ENCODE data around the gene ZSCAN31. TPM values are rescaled to one million over a fixed set of nuclear protein-coding genes. Genes with fewer than 3 reads are reported as not detected.
A peak's percentile ranks its signal among the peaks of the same experiment; 100 is the strongest.

Gene ZSCAN31
- total and polyA plus RNA-seq, 7 donors: 3.6 to 41.7 (median 22.8) TPM

DNA sequence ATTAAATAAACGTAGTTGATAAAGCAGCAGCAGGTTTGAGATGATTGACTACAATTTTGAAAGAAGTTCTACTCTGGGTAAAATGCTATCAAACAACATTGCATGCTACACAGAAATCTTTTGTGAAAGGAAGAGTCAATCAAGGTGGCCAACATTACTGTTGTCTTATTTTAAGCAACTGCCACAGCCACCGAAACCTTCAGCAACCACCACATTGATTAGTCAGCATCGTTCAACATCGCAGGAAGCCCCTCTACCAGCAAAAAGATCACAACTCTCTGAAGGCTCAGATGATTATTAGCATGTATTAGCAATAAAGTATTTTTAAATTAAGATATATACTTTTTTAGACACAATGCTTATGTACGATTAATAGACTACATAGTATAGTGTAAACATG, 40.6 kb downstream of the ZSCAN31 start:
- TF ChIP-seq POLR2AphosphoS5 (IDR thresholded peaks at IDR 0.05) (no peak), POLR2A (IDR thresholded peaks at IDR 0.05) (no peak), EP300 (IDR thresholded peaks at IDR 0.05) (no peak)
- TF ChIP-seq, protein P1, sequence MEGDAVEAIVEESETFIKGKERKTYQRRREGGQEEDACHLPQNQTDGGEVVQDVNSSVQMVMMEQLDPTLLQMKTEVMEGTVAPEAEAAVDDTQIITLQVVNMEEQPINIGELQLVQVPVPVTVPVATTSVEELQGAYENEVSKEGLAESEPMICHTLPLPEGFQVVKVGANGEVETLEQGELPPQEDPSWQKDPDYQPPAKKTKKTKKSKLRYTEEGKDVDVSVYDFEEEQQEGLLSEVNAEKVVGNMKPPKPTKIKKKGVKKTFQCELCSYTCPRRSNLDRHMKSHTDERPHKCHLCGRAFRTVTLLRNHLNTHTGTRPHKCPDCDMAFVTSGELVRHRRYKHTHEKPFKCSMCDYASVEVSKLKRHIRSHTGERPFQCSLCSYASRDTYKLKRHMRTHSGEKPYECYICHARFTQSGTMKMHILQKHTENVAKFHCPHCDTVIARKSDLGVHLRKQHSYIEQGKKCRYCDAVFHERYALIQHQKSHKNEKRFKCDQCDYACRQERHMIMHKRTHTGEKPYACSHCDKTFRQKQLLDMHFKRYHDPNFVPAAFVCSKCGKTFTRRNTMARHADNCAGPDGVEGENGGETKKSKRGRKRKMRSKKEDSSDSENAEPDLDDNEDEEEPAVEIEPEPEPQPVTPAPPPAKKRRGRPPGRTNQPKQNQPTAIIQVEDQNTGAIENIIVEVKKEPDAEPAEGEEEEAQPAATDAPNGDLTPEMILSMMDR (IDR thresholded peaks at IDR 0.05): no peak
- intact Hi-C loops (cut with DNase I): no loop called here
- Histone ChIP-seq H3K36me3 (peaks cover 0 to 56% (median 5%) of the 10 kb centered on the region in 4 donors), H3K4me1 (no peaks in the 10 kb centered on the region), H3K27ac (no peak overlapping the region), H3K4me3 (no peak overlapping the region), H3K9me3 (no peaks in the 10 kb centered on the region), H3K27me3 (no peaks in the 10 kb centered on the region)
- no peak for DNase-seq
- WGBS, 2 donors: 93 to 95% methylated on average over 5 of the region's 5 CpGs

DNA sequence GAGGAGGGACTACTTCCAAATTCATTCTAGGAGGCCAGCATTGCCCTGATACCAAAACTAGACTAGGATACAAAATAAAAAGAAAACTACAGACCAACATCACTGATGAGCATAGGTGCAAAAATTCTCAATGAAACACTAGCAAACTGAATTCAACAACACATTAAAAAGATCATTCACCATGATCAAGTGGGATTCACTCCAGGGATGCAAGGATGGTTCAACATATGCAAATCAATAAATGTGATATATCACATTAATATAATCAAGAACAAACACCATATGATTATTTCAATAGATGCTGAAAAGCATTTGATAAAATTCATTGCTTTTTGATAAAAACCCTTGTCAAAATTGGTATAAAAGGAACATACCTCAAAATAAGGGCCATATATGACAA, 44.4 kb downstream of the ZSCAN31 start:
- no peaks in the 10 kb centered on the region for H3K9me3 ChIP-seq
- intact Hi-C loops (cut with DNase I): no loop called here
- H3K36me3 ChIP-seq: peaks cover 4 to 58% (median 12%) of the 10 kb centered on the region in 4 donors
- no peaks in the 10 kb centered on the region for H3K27me3 ChIP-seq
- DNase-seq: no peak
- no peaks in the 10 kb centered on the region for H3K4me1 ChIP-seq
- no peak overlapping the region for H3K27ac ChIP-seq
- H3K4me3 ChIP-seq: no peak overlapping the region
- TF ChIP-seq POLR2AphosphoS5 (IDR thresholded peaks at IDR 0.05) (no peak), POLR2A (IDR thresholded peaks at IDR 0.05) (no peak), EP300 (IDR thresholded peaks at IDR 0.05) (no peak)
- TF ChIP-seq, protein P1 (IDR thresholded peaks at IDR 0.05): no peak

GRCh38 chr6:28282926-28283325, 53.0 kb downstream of the ZSCAN31 start:
- intact Hi-C loops (cut with DNase I): loop anchor here (5.0 kb wide), 2 partner anchors 49 to 74 kb away; no protein-coding TSS in a partner anchor
- Histone ChIP-seq H3K4me1 (peaks cover 0 to 18% (median 12%) of the 10 kb centered on the region in 4 donors), H3K27me3 (no peaks in the 10 kb centered on the region)

DNA sequence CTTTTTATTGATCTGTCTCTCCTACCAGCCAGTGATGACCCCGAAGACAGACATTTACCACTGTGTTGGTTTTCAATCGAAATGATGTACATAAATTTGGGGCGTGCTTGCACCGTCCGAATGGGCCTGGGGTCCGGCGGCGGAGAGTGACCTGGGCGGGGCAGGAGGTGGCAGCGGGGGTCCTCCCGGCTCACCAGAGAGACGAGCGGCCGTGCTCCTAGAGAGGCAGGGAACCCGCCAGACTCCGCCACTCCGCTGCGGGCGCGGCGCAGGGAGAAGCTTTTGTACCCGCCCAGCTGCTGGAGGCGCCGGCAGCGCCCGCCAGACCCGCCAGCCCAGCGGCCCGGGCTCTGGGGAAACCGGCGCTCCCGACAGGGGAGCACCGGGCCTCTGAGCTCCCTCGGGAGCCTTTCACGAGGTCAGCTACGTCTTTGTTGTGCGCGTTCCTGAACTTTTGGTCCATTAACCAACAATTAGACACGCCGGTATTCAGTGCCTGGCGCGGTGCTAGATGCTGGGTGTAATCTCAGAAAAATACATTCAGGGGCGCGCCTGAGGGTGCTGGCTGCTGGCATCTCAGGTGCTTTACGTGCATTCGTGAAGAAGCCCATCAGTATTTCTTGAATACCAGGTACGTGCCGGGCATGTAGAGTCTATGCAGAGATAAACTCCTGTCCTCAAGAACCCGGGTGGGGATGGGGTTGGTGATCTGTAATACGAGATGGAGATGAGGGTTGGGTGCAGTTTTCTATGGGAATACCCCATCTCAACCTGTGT, 54.5 kb downstream of the ZSCAN31 start, which contains the start of gene PGBD1:
TSS of gene PGBD1 (plus strand) at position 285 of the 777 bp plus-strand sequence. CDS start 2,242 bp downstream, outside the sequence.
- DNase-seq: peak; percentile 86
- Histone ChIP-seq H3K27me3 (no peaks in the 10 kb centered on the region), H3K36me3 (peaks cover 9 to 40% (median 16%) of the 10 kb centered on the region in 4 donors), H3K4me3 (peak within 1 kb of the TSS; percentile 65 to 68 (median 66)), H3K27ac (peak within 1 kb of the TSS; percentile 77 to 79 (median 78)), H3K9me3 (no peaks in the 10 kb centered on the region), H3K4me1 (peaks cover 0 to 18% (median 12%) of the 10 kb centered on the region in 4 donors)
- intact Hi-C loops (cut with DNase I): loop anchor here (5.0 kb wide), 2 partner anchors 51 to 76 kb away; no protein-coding TSS in a partner anchor
- TF ChIP-seq POLR2A (IDR thresholded peaks at IDR 0.05) (peak in 1 of 2 donors; percentile 51), EP300 (IDR thresholded peaks at IDR 0.05) (no peak), POLR2AphosphoS5 (IDR thresholded peaks at IDR 0.05) (peak in 3 of 4 donors; percentile 7 to 74 (median 66))
- WGBS, 2 donors: 1% methylated on average over 50 of the region's 50 CpGs

More at GRCh38 chr6:28282926-28283325, 53.0 kb downstream of the ZSCAN31 start:
- 96 to 97% methylated on average over 2 of the region's 2 CpGs for WGBS, 2 donors
- DNase-seq: no peak
- Histone ChIP-seq H3K27ac (no peak overlapping the region), H3K4me3 (no peak overlapping the region), H3K36me3 (peaks cover 9 to 43% (median 13%) of the 10 kb centered on the region in 4 donors), H3K9me3 (no peaks in the 10 kb centered on the region)
- TF ChIP-seq POLR2AphosphoS5 (IDR thresholded peaks at IDR 0.05): no peak

GRCh38 chr6:28280595-28281287, 55.2 kb downstream of the ZSCAN31 start:
- no peaks in the 10 kb centered on the region for H3K9me3 ChIP-seq
- intact Hi-C loops (cut with DNase I): loop anchor here (5.0 kb wide), 2 partner anchors 52 to 77 kb away; no protein-coding TSS in a partner anchor
- H3K4me3 ChIP-seq: peak overlapping the region; percentile 65 to 68 (median 66)
- H3K27me3 ChIP-seq: no peaks in the 10 kb centered on the region
- peaks cover 0 to 18% (median 12%) of the 10 kb centered on the region in 4 donors for H3K4me1 ChIP-seq
- TF ChIP-seq POLR2A (IDR thresholded peaks at IDR 0.05): no peak
- TF ChIP-seq, protein P1 (IDR thresholded peaks at IDR 0.05): no peak
- no peak for TF ChIP-seq POLR2AphosphoS5 (IDR thresholded peaks at IDR 0.05)
- no peak for TF ChIP-seq EP300 (IDR thresholded peaks at IDR 0.05)
- no peak for DNase-seq
- H3K36me3 ChIP-seq: peaks cover 9 to 41% (median 17%) of the 10 kb centered on the region in 4 donors
- 34 to 47% methylated on average over 3 of the region's 3 CpGs for WGBS, 2 donors
- H3K27ac ChIP-seq: peak overlapping the region; percentile 77 to 79 (median 78)
